AG04450 (cell line): ENCODE data around the gene KANSL1. TPM values are rescaled to one million over a fixed set of nuclear protein-coding genes. Genes with fewer than 3 reads are reported as not detected.

ENCODE experiments used
- CTCF ChIA-PET: fragments of 300-600, 350-600 bp; formaldehyde crosslinking; extraction: SDS; loops from one replicate; lab custom pipeline; 2022; ENCODE audit warnings: antibody characterized with exemption, inconsistent platforms; lab: Charles Lee
- POLR2A ChIA-PET: fragments of 350-600 bp; formaldehyde crosslinking; extraction: SDS; loops from one replicate; lab custom pipeline; 2021; ENCODE audit warnings: antibody characterized with exemption, inconsistent platforms; lab: Yijun Ruan, JAX
- DNase-seq: peaks from one replicate; pipeline ENCODE4 v3.0.0-alpha.2; 2011; ENCODE audit warnings: low read depth, low spot score
- H3K27ac ChIP-seq: one replicate; pipeline ENCODE4 v1.5.1; 2012; ENCODE audit warnings: low read depth, low read length, control low read depth
- H3K27me3 ChIP-seq: one replicate; pipeline ENCODE4 v1.6.0; 2012; ENCODE audit warnings: low read length; ENCODE audit not compliant: control insufficient read depth, insufficient read depth
- H3K4me3 ChIP-seq: 2 replicates; pipeline ENCODE4 v1.5.1; 2011; ENCODE audit warnings: mild to moderate bottlenecking, low read depth, low read length, control low read depth
- H3K9me3 ChIP-seq: 2 replicates; pipeline ENCODE4 v1.5.1; 2012; ENCODE audit warnings: low read length; ENCODE audit not compliant: control insufficient read depth, insufficient read depth
- CTCF ChIP-seq: IDR thresholded peaks from 2 replicates; pipeline ENCODE4 v1.5.1; 2011; ENCODE audit warnings: low read depth, low read length, control low read depth, inconsistent platforms
- polyA plus RNA-seq: library from polyadenylated mRNA; depleted of rRNA; stranded (reverse); fragments of >200 nt; gene quantifications from 2 replicates; pipeline ENCODE4 v1.2.3, GENCODE V29; 2011

Gene KANSL1
- polyA plus RNA-seq, 1 experiment, result 15.6 TPM

- CTCF ChIA-PET, result interaction anchor here (0.6 to 1.9 kb wide), 3 partner anchors 10 to 140 kb away, joined by 3 to 10 read pairs (median 4); partner anchors contain the start of gene KANSL1
- Histone ChIP-seq H3K27ac (no peak overlapping the region), H3K4me3 (no peak overlapping the region), H3K9me3 (no peaks in the 10 kb centered on the region), H3K27me3 (no peaks in the 10 kb centered on the region)
- peak; percentile 30 for DNase-seq
- POLR2A ChIA-PET, result interaction anchor here (0.6 to 0.7 kb wide), 2 partner anchors 23 to 26 kb away, joined by 3 to 21 read pairs; no protein-coding TSS in a partner anchor
- no peak for TF ChIP-seq CTCF
These were observed 120.2 kb downstream of the KANSL1 start for GRCh38 chr17:46072998-46073397.

GRCh38 chr17:46071796-46072195 is 121.4 kb downstream of the KANSL1 start:
- no peak overlapping the region for H3K27ac ChIP-seq
- no peaks in the 10 kb centered on the region for H3K9me3 ChIP-seq
- H3K27me3 ChIP-seq, result no peaks in the 10 kb centered on the region
- ChIA-PET POLR2A (interaction anchor here (0.9 kb wide), 1 partner anchor 121 kb away, joined by 3 read pairs; the partner anchor contains the start of gene KANSL1), CTCF (interaction anchor here (2.1 kb wide), 1 partner anchor 121 kb away, joined by 17 read pairs; the partner anchor contains the start of gene KANSL1)
- DNase-seq, result no peak
- H3K4me3 ChIP-seq, result no peak overlapping the region
- TF ChIP-seq CTCF, result no peak

GRCh38 chr17:46064460-46064859 is 128.8 kb downstream of the KANSL1 start:
- no peak for TF ChIP-seq CTCF
- DNase-seq, result no peak
- ChIA-PET POLR2A (no interaction called here), CTCF (interaction anchor here (1.0 to 1.9 kb wide), 3 partner anchors 20 to 223 kb away, joined by 3 to 7 read pairs (median 7); partner anchors contain the start of gene KANSL1)
- no peaks in the 10 kb centered on the region for H3K9me3 ChIP-seq
- no peak overlapping the region for H3K27ac ChIP-seq
- no peak overlapping the region for H3K4me3 ChIP-seq
- H3K27me3 ChIP-seq, result no peaks in the 10 kb centered on the region

GRCh38 chr17:46063241-46063640 is 130.0 kb downstream of the KANSL1 start:
- DNase-seq, result peak; percentile 27
- ChIA-PET POLR2A (no interaction called here), CTCF (interaction anchor here (0.6 to 2.5 kb wide), 8 partner anchors 9 to 150 kb away, joined by 3 to 17 read pairs (median 5); partner anchors contain the start of gene KANSL1)
- Histone ChIP-seq H3K27ac (no peak overlapping the region), H3K4me3 (no peak overlapping the region), H3K9me3 (no peaks in the 10 kb centered on the region), H3K27me3 (no peaks in the 10 kb centered on the region)
- TF ChIP-seq CTCF, result no peak

GRCh38 chr17:46061435-46061834 is 131.8 kb downstream of the KANSL1 start:
- no peak overlapping the region for H3K27ac ChIP-seq
- DNase-seq, result no peak
- POLR2A ChIA-PET, result interaction anchor here (0.6 kb wide), 1 partner anchor 12 kb away, joined by 3 read pairs; no protein-coding TSS in a partner anchor
- H3K27me3 ChIP-seq, result no peaks in the 10 kb centered on the region
- CTCF ChIA-PET, result interaction anchor here (0.9 to 2.5 kb wide), 3 partner anchors 17 to 132 kb away, joined by 6 to 17 read pairs (median 8); partner anchors contain the start of gene KANSL1
- H3K9me3 ChIP-seq, result no peaks in the 10 kb centered on the region
- H3K4me3 ChIP-seq, result no peak overlapping the region
- peak; percentile 23; the same call in 1 of the 2 replicates for TF ChIP-seq CTCF
